Activated naive CD8-positive, alpha-beta T cell (primary cell): ENCODE results near the gene HOXC9.

Experiments used
- H3K27ac Mint-ChIP-seq: one replicate; pipeline ENCODE4 v1.8.0; 2021; ENCODE audit warnings: mixed read lengths
- H3K27me3 Mint-ChIP-seq: one replicate; pipeline ENCODE4 v1.8.0; 2021; ENCODE audit warnings: mixed read lengths
- H3K36me3 Mint-ChIP-seq: one replicate; pipeline ENCODE4 v1.8.0; 2021; ENCODE audit warnings: mixed read lengths
- H3K4me1 Mint-ChIP-seq: one replicate; pipeline ENCODE4 v1.8.0; 2021; ENCODE audit warnings: low read depth, mixed read lengths
- H3K4me3 Mint-ChIP-seq: one replicate; pipeline ENCODE4 v1.8.0; 2021; ENCODE audit warnings: mild to moderate bottlenecking, mixed read lengths
- H3K9me3 Mint-ChIP-seq: one replicate; pipeline ENCODE4 v1.8.0; 2021; ENCODE audit warnings: low read depth, mixed read lengths

Gene HOXC9

GRCh38 chr12:54044425-54045103, 44.6 kb downstream of the HOXC9 start:
- Mint-ChIP-seq H3K36me3 (no peaks in the 10 kb centered on the region), H3K4me1 (peaks cover 24% of the 10 kb centered on the region), H3K9me3 (no peaks in the 10 kb centered on the region), H3K4me3 (no peak overlapping the region), H3K27me3 (peaks cover 52% of the 10 kb centered on the region), H3K27ac (no peak overlapping the region)

GRCh38 chr12:54045401-54045800, 45.4 kb downstream of the HOXC9 start:
- Mint-ChIP-seq H3K27ac (no peak overlapping the region), H3K27me3 (peaks cover 57% of the 10 kb centered on the region), H3K4me1 (peaks cover 30% of the 10 kb centered on the region), H3K4me3 (no peak overlapping the region), H3K9me3 (no peaks in the 10 kb centered on the region), H3K36me3 (no peaks in the 10 kb centered on the region)

- Mint-ChIP-seq H3K4me3 (no peak overlapping the region), H3K36me3 (no peaks in the 10 kb centered on the region), H3K4me1 (peaks cover 32% of the 10 kb centered on the region), H3K9me3 (no peaks in the 10 kb centered on the region), H3K27me3 (peaks cover 55% of the 10 kb centered on the region), H3K27ac (no peak overlapping the region)
Observed at GRCh38 chr12:54045868-54046521, 46.0 kb downstream of the HOXC9 start.

GRCh38 chr12:54046809-54047159, 46.8 kb downstream of the HOXC9 start:
- no peaks in the 10 kb centered on the region for H3K9me3 Mint-ChIP-seq
- no peaks in the 10 kb centered on the region for H3K36me3 Mint-ChIP-seq
- peaks cover 33% of the 10 kb centered on the region for H3K4me1 Mint-ChIP-seq
- H3K27me3 Mint-ChIP-seq, result peaks cover 57% of the 10 kb centered on the region
- no peak overlapping the region for H3K27ac Mint-ChIP-seq
- H3K4me3 Mint-ChIP-seq, result peak overlapping the region; percentile 77

- Mint-ChIP-seq H3K9me3 (no peaks in the 10 kb centered on the region), H3K27ac (no peak overlapping the region), H3K27me3 (peaks cover 59% of the 10 kb centered on the region), H3K4me1 (peaks cover 38% of the 10 kb centered on the region), H3K36me3 (no peaks in the 10 kb centered on the region), H3K4me3 (peak overlapping the region; percentile 77)
Observed at GRCh38 chr12:54047160-54047963, 47.4 kb downstream of the HOXC9 start.

GRCh38 chr12:54047964-54048303, 48.0 kb downstream of the HOXC9 start:
- Mint-ChIP-seq H3K27me3 (peaks cover 59% of the 10 kb centered on the region), H3K4me1 (peaks cover 44% of the 10 kb centered on the region), H3K4me3 (peak overlapping the region; percentile 56), H3K9me3 (no peaks in the 10 kb centered on the region), H3K36me3 (no peaks in the 10 kb centered on the region), H3K27ac (no peak overlapping the region)

- Mint-ChIP-seq H3K4me1 (peaks cover 47% of the 10 kb centered on the region), H3K9me3 (no peaks in the 10 kb centered on the region), H3K27ac (no peak overlapping the region), H3K4me3 (peak overlapping the region; percentile 30), H3K36me3 (no peaks in the 10 kb centered on the region), H3K27me3 (peaks cover 57% of the 10 kb centered on the region)
Observed at GRCh38 chr12:54048406-54049093, 48.6 kb downstream of the HOXC9 start.

- H3K9me3 Mint-ChIP-seq, result no peaks in the 10 kb centered on the region
- no peak overlapping the region for H3K4me3 Mint-ChIP-seq
- H3K27ac Mint-ChIP-seq, result no peak overlapping the region
- H3K36me3 Mint-ChIP-seq, result no peaks in the 10 kb centered on the region
- peaks cover 48% of the 10 kb centered on the region for H3K4me1 Mint-ChIP-seq
- peaks cover 56% of the 10 kb centered on the region for H3K27me3 Mint-ChIP-seq
Observed at GRCh38 chr12:54049108-54049507, 49.1 kb downstream of the HOXC9 start.

GRCh38 chr12:54050482-54050810, 50.5 kb downstream of the HOXC9 start:
- H3K4me3 Mint-ChIP-seq, result no peak overlapping the region
- H3K4me1 Mint-ChIP-seq, result peaks cover 48% of the 10 kb centered on the region
- no peak overlapping the region for H3K27ac Mint-ChIP-seq
- no peaks in the 10 kb centered on the region for H3K36me3 Mint-ChIP-seq
- H3K27me3 Mint-ChIP-seq, result peaks cover 49% of the 10 kb centered on the region
- no peaks in the 10 kb centered on the region for H3K9me3 Mint-ChIP-seq

GRCh38 chr12:54051026-54051842, 51.3 kb downstream of the HOXC9 start:
- Mint-ChIP-seq H3K4me3 (no peak overlapping the region), H3K4me1 (peaks cover 48% of the 10 kb centered on the region), H3K9me3 (no peaks in the 10 kb centered on the region), H3K27me3 (peaks cover 52% of the 10 kb centered on the region), H3K27ac (no peak overlapping the region), H3K36me3 (no peaks in the 10 kb centered on the region)

- peak overlapping the region; percentile 30 for H3K4me3 Mint-ChIP-seq
- H3K27ac Mint-ChIP-seq, result no peak overlapping the region
- H3K27me3 Mint-ChIP-seq, result peaks cover 53% of the 10 kb centered on the region
- no peaks in the 10 kb centered on the region for H3K36me3 Mint-ChIP-seq
- H3K4me1 Mint-ChIP-seq, result peaks cover 46% of the 10 kb centered on the region
- no peaks in the 10 kb centered on the region for H3K9me3 Mint-ChIP-seq
Observed at GRCh38 chr12:54051874-54052437, 52.0 kb downstream of the HOXC9 start.

GRCh38 chr12:54052438-54053002, 52.6 kb downstream of the HOXC9 start:
- Mint-ChIP-seq H3K4me1 (peaks cover 45% of the 10 kb centered on the region), H3K4me3 (peak overlapping the region; percentile 85), H3K27me3 (peaks cover 54% of the 10 kb centered on the region), H3K27ac (peak overlapping the region; percentile 58), H3K9me3 (no peaks in the 10 kb centered on the region), H3K36me3 (no peaks in the 10 kb centered on the region)
